Gastroesophageal sphincter (tissue), 3 donors: ENCODE data around the gene MARCHF2.

Experiments
- EP300 ChIP-seq: sonication (generic); formaldehyde crosslinking; IDR thresholded peaks from one replicate; pipeline ENCODE4 v1.6.1; 2017; ENCODE audit warnings: antibody characterized with exemption, mild to moderate bottlenecking
- POLR2A ChIP-seq, 2 donors: fragments of 450-650 bp; IDR thresholded peaks; one replicate each; pipeline ENCODE4 v1.6.1; 2017; ENCODE audit warnings: antibody characterized with exemption in 2 of 2, mild to moderate bottlenecking in 2 of 2, moderate library complexity in 1 of 2
- POLR2AphosphoS5 ChIP-seq: sonication (generic); formaldehyde crosslinking; IDR thresholded peaks from one replicate; pipeline ENCODE4 v1.6.1; 2017; ENCODE audit warnings: antibody characterized with exemption
- TF ChIP-seq, protein P1 (sequence below), 4 experiments: fragments of 200-600 bp in 2 of 4; fragments of 450-650 bp in 2 of 4; sonication (generic) in 1 of 4; IDR thresholded peaks; one replicate each; pipeline ENCODE4 v1.5.1; 2017 to 2019; ENCODE audit warnings: antibody characterized with exemption in 4 of 4, mild to moderate bottlenecking in 2 of 4, moderate library complexity in 2 of 4

DNA sequence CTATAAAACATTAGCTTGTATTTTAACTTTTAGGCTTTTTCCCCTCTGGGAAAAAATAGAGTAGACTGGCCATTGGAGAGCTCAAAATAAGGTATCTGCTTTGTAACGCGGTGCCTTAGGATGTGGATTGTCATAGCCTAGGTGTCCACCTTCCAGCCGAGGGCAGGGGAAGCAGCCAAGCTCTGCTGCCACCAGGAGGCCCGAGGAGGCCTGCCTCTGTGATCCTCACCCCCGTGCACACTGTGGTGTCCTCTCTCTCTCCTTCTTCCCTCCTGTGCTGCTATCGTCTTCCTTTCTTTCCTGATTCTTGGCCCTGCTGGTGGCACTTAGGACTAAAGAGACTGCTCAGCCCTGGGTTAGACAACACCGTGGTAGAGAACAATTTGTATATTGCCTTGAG lies 43.0 kb downstream of the MARCHF2 start:
- TF ChIP-seq, protein P1, sequence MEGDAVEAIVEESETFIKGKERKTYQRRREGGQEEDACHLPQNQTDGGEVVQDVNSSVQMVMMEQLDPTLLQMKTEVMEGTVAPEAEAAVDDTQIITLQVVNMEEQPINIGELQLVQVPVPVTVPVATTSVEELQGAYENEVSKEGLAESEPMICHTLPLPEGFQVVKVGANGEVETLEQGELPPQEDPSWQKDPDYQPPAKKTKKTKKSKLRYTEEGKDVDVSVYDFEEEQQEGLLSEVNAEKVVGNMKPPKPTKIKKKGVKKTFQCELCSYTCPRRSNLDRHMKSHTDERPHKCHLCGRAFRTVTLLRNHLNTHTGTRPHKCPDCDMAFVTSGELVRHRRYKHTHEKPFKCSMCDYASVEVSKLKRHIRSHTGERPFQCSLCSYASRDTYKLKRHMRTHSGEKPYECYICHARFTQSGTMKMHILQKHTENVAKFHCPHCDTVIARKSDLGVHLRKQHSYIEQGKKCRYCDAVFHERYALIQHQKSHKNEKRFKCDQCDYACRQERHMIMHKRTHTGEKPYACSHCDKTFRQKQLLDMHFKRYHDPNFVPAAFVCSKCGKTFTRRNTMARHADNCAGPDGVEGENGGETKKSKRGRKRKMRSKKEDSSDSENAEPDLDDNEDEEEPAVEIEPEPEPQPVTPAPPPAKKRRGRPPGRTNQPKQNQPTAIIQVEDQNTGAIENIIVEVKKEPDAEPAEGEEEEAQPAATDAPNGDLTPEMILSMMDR (IDR thresholded peaks at IDR 0.05) = peak in 2 of 4 experiments; percentile 12 to 31
- TF ChIP-seq EP300 = no peak
- TF ChIP-seq POLR2A (IDR thresholded peaks at IDR 0.05) = no peak
- TF ChIP-seq POLR2AphosphoS5 = no peak
